Measurements from ENCODE around the gene PANK4. TPM values are rescaled to one million over a fixed set of nuclear protein-coding genes. Genes with fewer than 3 reads are reported as not detected.

Gene PANK4
- total RNA-seq, 1 experiment from 2014 or later = 20.5 TPM

DNA sequence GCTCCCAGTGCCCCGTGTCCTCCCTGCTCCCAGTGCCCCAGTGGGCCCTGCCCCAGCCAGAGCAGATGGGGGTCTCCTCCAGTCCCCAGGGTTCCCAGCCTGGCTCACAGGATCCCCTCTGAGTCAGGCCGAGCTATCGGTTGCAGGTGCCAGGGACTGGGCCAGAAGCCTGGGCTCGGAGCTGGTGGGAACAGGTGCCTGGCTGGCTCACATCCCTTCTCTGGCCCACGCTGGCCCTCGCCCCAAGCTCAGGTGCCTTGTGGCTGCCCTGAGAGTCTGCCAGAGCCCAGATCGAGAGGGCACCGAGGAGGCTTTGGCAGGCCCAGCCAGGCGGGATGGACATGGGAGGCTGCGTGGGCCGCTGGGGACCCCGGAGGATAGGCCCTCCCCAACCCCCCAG is 31.4 kb downstream of the PANK4 start:
- Histone ChIP-seq H3K9me3 (ENCODE audit: insufficient read depth, low read depth) (no peaks in the 10 kb centered on the region), H3K79me2 (ENCODE audit: low read depth) (no peaks in the 10 kb centered on the region), H3K4me1 (replicated peaks; ENCODE audit: insufficient read depth) (peaks cover 19% of the 10 kb centered on the region), H3K4me2 (0 out of 2 replicates have a peak overlapping the region, but pooled peaks have one; percentile 26), H3K9me2 (ENCODE audit: insufficient read depth) (no peaks in the 10 kb centered on the region), H3K27me3 (ENCODE audit: insufficient read depth, low read depth) (peaks cover 33% of the 10 kb centered on the region), H4K20me1 (ENCODE audit: insufficient read depth) (no peaks in the 10 kb centered on the region), H3K4me3 (no peak overlapping the region), H3F3A (ENCODE audit: insufficient read depth, low read depth) (no peaks in the 10 kb centered on the region), H2AFZ (no peak overlapping the region), H3K27ac (no peak overlapping the region), H3K36me3 (ENCODE audit: low read depth) (no peaks in the 10 kb centered on the region)
- TF ChIP-seq, protein P1, sequence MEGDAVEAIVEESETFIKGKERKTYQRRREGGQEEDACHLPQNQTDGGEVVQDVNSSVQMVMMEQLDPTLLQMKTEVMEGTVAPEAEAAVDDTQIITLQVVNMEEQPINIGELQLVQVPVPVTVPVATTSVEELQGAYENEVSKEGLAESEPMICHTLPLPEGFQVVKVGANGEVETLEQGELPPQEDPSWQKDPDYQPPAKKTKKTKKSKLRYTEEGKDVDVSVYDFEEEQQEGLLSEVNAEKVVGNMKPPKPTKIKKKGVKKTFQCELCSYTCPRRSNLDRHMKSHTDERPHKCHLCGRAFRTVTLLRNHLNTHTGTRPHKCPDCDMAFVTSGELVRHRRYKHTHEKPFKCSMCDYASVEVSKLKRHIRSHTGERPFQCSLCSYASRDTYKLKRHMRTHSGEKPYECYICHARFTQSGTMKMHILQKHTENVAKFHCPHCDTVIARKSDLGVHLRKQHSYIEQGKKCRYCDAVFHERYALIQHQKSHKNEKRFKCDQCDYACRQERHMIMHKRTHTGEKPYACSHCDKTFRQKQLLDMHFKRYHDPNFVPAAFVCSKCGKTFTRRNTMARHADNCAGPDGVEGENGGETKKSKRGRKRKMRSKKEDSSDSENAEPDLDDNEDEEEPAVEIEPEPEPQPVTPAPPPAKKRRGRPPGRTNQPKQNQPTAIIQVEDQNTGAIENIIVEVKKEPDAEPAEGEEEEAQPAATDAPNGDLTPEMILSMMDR (conservative IDR thresholded peaks at IDR 0.05) = no peak
- TF ChIP-seq EZH2 (IDR thresholded peaks at IDR 0.05; ENCODE audit: low read depth) = no peak
- intact Hi-C loops (cut with micrococcal nuclease; ENCODE audit: unreplicated experiment) = no loop called here
- DNase-seq = no peak
- CTCF ChIA-PET = no interaction called here
- no TSS peak for BruUV-seq (replicated peaks)
- POLR2A ChIA-PET (ENCODE audit: unreplicated experiment) = no interaction called here

DNA sequence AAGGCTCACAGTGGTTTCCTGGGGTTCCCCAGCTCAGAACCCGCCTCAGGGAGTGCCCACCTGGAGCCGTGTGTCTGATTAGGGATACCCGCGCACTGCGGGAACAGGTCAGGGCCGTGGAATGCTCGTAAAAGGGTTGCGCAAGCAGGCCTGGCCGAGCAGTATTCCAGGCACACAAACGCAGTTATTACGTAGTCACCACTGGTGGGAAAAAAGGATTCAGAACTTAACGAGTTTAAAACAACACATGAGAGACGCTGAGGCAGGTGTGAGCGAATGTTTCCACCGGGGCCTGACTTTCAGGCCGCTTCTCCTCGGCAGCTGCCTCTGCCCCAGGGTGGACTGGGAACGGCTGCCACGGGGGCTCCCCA is 32.1 kb downstream of the PANK4 start:
- intact Hi-C loops (cut with micrococcal nuclease; ENCODE audit: unreplicated experiment) = no loop called here
- Histone ChIP-seq H4K20me1 (ENCODE audit: insufficient read depth) (no peaks in the 10 kb centered on the region), H3K36me3 (ENCODE audit: low read depth) (no peaks in the 10 kb centered on the region)

DNA sequence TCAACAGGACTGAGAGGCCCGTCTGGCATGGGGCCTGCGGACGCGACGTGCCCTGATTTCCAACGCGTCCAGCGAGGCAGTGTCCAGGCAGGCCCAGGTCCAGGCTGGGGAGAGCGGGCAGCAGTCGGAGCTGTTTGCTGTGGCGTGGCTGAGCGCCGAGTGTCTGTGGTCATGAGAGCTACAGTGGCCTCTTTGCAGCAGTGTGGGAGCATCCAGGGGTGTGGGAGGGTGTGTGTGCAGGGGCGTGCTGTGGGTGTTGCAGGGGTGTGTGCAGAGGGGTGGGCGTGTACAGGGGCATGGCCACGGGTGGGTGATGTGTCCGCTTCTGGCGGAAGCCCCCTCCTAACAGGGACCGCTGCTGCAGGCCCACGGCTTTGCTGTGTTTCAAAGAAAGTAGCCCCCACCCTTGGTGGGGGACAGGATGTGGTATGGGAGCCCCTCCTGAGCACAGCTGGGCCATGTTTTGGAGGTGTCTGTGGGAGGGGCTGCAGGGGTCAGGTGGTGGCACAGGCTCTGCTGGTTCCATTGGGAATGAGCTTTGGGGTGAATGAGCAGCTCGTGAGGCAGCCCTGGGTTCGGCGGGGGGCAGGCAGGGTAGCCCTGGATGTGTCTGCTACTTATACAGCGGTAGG is 32.6 kb downstream of the PANK4 start:
- ChIA-PET POLR2A (ENCODE audit: unreplicated experiment) (no interaction called here), CTCF (no interaction called here)
- TF ChIP-seq, protein P1 (conservative IDR thresholded peaks at IDR 0.05) = no peak
- no peak for TF ChIP-seq EZH2 (IDR thresholded peaks at IDR 0.05; ENCODE audit: low read depth)
- Histone ChIP-seq H3F3A (ENCODE audit: insufficient read depth, low read depth) (no peaks in the 10 kb centered on the region), H2AFZ (no peak overlapping the region), H3K27ac (no peak overlapping the region), H3K36me3 (ENCODE audit: low read depth) (no peaks in the 10 kb centered on the region), H3K4me1 (replicated peaks; ENCODE audit: insufficient read depth) (peaks cover 14% of the 10 kb centered on the region), H3K9me3 (ENCODE audit: insufficient read depth, low read depth) (no peaks in the 10 kb centered on the region), H3K27me3 (ENCODE audit: insufficient read depth, low read depth) (peaks cover 42% of the 10 kb centered on the region), H3K4me3 (no peak overlapping the region), H4K20me1 (ENCODE audit: insufficient read depth) (no peaks in the 10 kb centered on the region), H3K4me2 (peak overlapping the region; percentile 26; the same call in 1 of the 2 replicates), H3K79me2 (ENCODE audit: low read depth) (no peaks in the 10 kb centered on the region), H3K9me2 (ENCODE audit: insufficient read depth) (no peaks in the 10 kb centered on the region)
- intact Hi-C loops (cut with micrococcal nuclease; ENCODE audit: unreplicated experiment) = no loop called here
- no TSS peak for BruUV-seq (replicated peaks)
- DNase-seq = no peak

More for the DNA sequence above, 32.1 kb downstream of the PANK4 start:
- no peak for TF ChIP-seq EZH2 (IDR thresholded peaks at IDR 0.05; ENCODE audit: low read depth)
- TF ChIP-seq, protein P1 (conservative IDR thresholded peaks at IDR 0.05) = no peak
- Histone ChIP-seq H3K4me2 (peak overlapping the region; percentile 26), H3K9me3 (ENCODE audit: insufficient read depth, low read depth) (no peaks in the 10 kb centered on the region), H3K9me2 (ENCODE audit: insufficient read depth) (no peaks in the 10 kb centered on the region), H3F3A (ENCODE audit: insufficient read depth, low read depth) (no peaks in the 10 kb centered on the region), H3K4me1 (replicated peaks; ENCODE audit: insufficient read depth) (peaks cover 14% of the 10 kb centered on the region), H3K27ac (no peak overlapping the region), H3K4me3 (no peak overlapping the region), H3K27me3 (ENCODE audit: insufficient read depth, low read depth) (peaks cover 37% of the 10 kb centered on the region), H3K79me2 (ENCODE audit: low read depth) (no peaks in the 10 kb centered on the region), H2AFZ (no peak overlapping the region)
- peak; percentile 46 to 88 for DNase-seq
- CTCF ChIA-PET = no interaction called here
- POLR2A ChIA-PET (ENCODE audit: unreplicated experiment) = no interaction called here
- BruUV-seq (replicated peaks) = no TSS peak
